H7 (cell line): ENCODE measurements around the gene SDC3. TPM values are rescaled to one million over a fixed set of nuclear protein-coding genes. Genes with fewer than 3 reads are reported as not detected.
A peak's percentile ranks its signal among the peaks of the same experiment; 100 is the strongest.
"Not testable (repeated sequence)": the region's sequence is repeated elsewhere in the genome, so short reads cannot be mapped to it uniquely, and the experiment has no call there.

Experiments used
- DNase-seq: peaks from one replicate; pipeline ENCODE4 v3.0.0; 2012
- H3K27me3 ChIP-seq: 2 replicates; pipeline ENCODE4 v1.6.0; 2011; ENCODE audit warnings: mild to moderate bottlenecking, low read length; ENCODE audit not compliant: control insufficient read depth, insufficient read depth
- H3K36me3 ChIP-seq: replicated peaks from 2 replicates; pipeline ENCODE4 v1.5.1; 2011; ENCODE audit warnings: low read length; ENCODE audit not compliant: control insufficient read depth, insufficient read depth
- H3K4me3 ChIP-seq: 2 replicates; pipeline ENCODE4 v1.5.1; 2011; ENCODE audit warnings: low read depth, mild to moderate bottlenecking, control low read depth, low read length, moderate library complexity; ENCODE audit not compliant: insufficient read depth
- total RNA-seq: library from RNA; depleted of rRNA; stranded (reverse); fragments of >200 nt; shearing (Covaris generic); gene quantifications from 2 replicates; pipeline ENCODE4 v1.2.3, GENCODE V29; 2014

Gene SDC3
- total RNA-seq, 1 experiment from 2014 or later: 38.0 TPM

DNA sequence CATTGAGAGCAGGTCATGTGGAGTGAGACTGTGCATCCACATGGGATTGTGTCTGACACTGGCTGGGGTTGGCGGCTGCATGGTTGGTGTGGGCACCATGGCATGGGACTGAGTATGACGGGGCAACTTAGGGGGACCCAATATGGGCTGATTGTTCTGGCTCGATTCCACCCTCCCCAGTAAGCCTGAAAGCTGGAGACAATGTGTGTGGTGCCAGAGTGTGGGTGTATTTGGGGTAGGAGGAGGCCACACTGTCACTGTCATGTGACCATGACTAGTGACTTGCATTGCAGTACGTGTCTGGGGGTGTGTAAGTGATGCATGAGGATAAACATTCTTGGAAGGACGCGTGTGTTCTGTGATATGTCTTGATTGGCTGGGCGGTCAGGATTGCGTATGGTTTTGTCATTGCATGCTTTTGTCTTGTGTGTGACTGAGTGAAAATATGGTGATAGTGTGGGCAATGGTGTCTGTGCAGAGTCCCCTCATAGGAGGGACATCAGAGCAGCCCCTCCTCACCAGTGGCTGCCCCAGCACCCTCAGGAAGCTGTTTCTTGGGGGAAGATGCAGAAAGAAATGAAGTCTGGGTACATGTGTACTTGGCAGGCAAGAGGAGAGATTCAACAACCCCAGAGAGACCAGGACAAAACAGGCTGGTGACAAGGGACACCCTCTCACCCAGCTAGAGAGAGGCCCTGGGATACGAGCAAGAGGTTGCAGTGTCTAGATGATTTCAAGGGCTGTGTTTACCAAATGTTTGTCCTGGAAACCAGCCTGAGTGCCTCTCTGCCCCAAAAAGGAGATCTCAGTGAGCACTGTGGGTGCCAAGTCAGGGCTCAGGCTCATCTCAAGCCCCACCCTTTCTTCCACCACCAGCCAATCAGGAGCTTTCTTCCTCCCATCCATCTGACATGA, 36.3 kb downstream of the SDC3 start:
- no peaks in the 10 kb centered on the region; the same call in 1 of the 2 replicates for H3K36me3 ChIP-seq
- DNase-seq: peak; percentile 90
- no peaks in the 10 kb centered on the region for H3K27me3 ChIP-seq
- no peak overlapping the region for H3K4me3 ChIP-seq

DNA sequence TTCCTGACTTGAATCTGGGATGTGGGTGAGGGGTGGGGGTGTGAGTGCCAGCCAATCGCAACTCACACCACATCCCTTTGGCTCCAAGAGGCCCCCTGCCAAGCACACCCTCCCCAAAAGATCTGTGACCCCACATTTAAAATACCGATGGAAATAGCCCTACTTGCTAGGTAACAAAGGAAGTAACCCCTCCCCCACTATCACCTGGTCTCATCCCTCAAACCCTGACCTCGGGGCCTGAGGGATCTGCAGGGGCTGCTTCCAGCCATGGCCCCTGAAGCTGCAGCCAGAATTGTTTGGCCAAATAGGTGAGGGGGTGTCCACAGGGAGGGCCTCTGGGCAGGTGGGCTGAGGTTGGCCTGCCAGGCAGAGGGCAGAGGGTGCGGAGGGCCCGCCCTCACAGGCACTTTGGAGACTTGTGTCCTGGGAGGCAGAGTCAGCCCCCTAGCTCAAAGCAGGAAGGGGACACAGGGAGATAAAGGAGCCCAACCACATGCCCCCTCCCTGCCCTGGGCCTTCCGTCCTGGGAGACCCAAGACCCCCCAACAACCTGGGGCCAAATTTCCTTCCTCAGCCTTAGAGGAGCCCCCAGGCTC, 37.2 kb downstream of the SDC3 start:
- no peaks in the 10 kb centered on the region; the same call in 1 of the 2 replicates for H3K36me3 ChIP-seq
- no peak overlapping the region for H3K4me3 ChIP-seq
- H3K27me3 ChIP-seq: no peaks in the 10 kb centered on the region
- DNase-seq: peak; percentile 83

DNA sequence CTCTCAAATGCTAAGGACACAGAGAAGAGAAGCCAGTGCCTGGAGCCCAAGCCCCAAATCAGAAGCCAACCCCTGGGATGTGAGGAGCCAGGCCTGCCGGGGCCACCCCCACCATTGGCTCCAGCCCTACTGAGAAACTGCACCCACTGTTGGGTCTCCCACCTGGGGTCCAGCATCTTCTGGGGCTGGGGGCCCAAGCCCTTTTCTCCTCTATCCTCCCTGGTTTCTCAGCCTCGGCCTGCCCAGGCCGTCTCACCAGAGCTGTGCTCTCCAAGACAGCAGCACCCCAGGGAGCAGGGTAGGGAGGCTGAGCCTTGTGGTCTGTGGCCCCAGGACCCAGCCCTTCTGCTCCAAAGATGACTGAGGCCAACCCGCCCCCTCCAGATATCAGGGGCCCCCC, 37.9 kb downstream of the SDC3 start:
- DNase-seq: no peak
- H3K27me3 ChIP-seq: no peaks in the 10 kb centered on the region
- H3K36me3 ChIP-seq: no peaks in the 10 kb centered on the region; the same call in 1 of the 2 replicates
- no peak overlapping the region for H3K4me3 ChIP-seq

DNA sequence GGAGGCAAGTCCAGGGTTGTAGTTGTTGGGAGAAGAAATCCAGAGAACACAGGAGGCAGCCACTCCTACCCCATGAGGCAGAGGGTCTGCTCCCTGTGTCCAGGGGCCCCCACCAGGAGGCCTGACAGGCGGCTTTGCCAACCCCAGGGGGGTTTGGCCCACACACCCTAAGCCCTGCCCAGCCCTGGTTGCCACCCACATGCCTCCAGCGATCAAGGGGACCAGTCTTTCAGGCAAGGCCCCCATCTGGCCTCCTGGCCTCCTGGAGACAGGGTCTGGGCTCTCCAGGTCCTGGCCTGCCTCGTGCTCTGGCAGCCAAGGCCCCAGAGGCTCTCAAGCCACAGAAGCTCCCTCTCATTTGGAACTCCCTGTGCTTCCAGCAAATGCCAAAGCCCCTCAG, 38.5 kb downstream of the SDC3 start:
- DNase-seq: no peak
- Histone ChIP-seq H3K27me3 (no peaks in the 10 kb centered on the region), H3K36me3 (no peaks in the 10 kb centered on the region; the same call in 1 of the 2 replicates), H3K4me3 (no peak overlapping the region)

GRCh38 chr1:30868833-30869435, 39.6 kb downstream of the SDC3 start:
- Histone ChIP-seq H3K4me3 (no peak overlapping the region), H3K36me3 (no peaks in the 10 kb centered on the region), H3K27me3 (no peaks in the 10 kb centered on the region)
- DNase-seq: no peak

- H3K27me3 ChIP-seq, H3K36me3 ChIP-seq, H3K4me3 ChIP-seq, DNase-seq: not testable (repeated sequence)
These were observed 40.5 kb downstream of the SDC3 start for GRCh38 chr1:30868057-30868456.

GRCh38 chr1:30867537-30867936, 41.0 kb downstream of the SDC3 start:
- no peaks in the 10 kb centered on the region for H3K27me3 ChIP-seq
- no peaks in the 10 kb centered on the region for H3K36me3 ChIP-seq
- DNase-seq: no peak
- no peak overlapping the region for H3K4me3 ChIP-seq

- H3K27me3 ChIP-seq: no peaks in the 10 kb centered on the region
- DNase-seq: no peak
- H3K4me3 ChIP-seq: no peak overlapping the region
- H3K36me3 ChIP-seq: no peaks in the 10 kb centered on the region
These were observed 42.0 kb downstream of the SDC3 start for GRCh38 chr1:30866594-30866993.

DNA sequence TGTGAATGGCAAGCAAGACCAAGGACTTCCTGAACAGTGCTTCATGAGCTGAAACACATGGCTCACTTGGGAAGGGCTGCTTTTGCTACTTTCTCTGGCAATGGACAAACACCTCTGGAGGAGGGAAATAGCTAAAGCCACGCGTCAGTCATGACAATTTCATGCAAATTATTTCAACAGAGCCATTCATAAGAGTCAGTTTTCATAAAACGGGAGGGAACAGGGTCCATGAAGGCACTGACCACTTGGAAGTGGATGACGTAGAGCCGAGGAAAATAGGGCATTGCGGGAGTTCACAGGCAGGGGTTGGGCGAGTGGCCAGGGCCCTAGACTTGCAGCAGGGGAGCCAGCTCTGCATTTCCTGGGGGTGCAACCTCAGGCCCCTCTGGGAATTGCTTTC, 43.9 kb downstream of the SDC3 start:
- Histone ChIP-seq H3K36me3 (no peaks in the 10 kb centered on the region), H3K4me3 (no peak overlapping the region), H3K27me3 (no peaks in the 10 kb centered on the region)
- DNase-seq: no peak

DNA sequence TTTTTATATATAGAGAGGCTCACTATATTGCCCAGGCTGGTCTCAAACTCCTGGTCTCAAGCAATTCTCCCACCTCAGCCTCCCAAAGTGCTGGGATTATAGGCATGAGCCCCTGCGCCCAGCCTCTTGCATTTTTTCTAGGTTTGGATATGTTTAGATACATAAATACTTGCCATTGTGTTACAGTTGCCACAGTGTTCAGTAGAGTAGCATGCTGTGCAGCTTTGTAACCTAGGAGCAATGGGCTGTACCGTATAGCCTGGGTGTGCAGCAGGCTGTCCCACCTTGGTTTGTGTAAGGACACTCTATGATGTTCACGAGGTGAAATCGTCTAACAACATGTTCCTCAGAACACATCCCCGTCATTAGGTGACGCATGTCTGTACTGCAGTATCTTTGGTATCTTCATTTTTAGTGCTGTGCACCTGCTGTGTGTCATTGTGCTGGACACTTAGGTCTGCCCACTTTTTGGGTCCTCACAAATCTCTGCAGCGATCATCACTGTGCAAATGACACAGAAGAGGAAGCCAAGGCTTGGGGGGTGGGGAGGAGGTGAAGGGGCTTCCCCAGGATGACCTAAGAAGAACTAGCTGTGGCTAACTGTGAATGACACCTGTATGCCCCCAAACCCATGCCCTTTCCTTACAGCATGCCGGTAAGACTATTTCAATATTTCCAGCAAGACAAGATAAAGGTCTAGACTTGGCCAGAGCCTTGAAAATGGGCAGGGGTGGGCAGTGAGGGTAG, 44.5 kb downstream of the SDC3 start:
- no peaks in the 10 kb centered on the region for H3K36me3 ChIP-seq
- no peaks in the 10 kb centered on the region for H3K27me3 ChIP-seq
- no peak overlapping the region for H3K4me3 ChIP-seq
- DNase-seq: no peak

DNA sequence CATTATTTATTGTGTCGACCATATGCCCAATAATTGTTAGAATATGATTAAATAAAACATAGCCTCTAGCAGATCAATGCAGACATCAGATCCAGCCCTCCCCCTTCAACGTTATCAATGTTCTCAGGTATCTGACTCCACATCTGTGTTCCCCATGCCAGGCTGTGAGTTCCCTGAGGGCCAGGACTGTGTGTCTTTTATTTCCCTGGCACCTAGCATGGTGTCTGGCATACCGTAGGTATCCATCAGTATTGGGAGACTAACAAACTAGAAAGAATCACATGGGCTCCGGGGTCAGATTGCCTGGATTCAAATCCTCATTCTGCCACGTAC, 48.3 kb downstream of the SDC3 start:
- H3K36me3 ChIP-seq: no peaks in the 10 kb centered on the region
- DNase-seq: no peak
- H3K27me3 ChIP-seq: no peaks in the 10 kb centered on the region; the same call in 1 of the 2 replicates
- no peak overlapping the region for H3K4me3 ChIP-seq

DNA sequence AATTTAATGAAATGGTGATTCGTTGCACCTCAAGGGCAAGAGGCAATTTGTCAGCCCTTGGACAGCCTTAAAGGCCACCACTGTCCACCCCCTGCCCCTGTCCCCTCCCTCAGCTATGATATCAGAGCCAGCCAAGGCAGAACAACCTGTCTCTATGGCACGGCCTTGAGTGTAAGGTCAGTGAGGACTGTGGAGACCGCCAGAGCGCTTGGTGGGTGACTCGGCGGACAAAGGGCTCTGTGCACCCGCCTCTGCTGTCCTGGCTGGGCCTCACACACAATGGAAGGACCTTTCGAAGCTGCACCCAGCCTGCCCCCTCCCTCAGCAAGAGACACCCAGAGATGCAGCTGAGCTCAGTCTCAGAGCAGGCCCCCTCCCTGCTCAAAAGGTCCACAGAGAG, 50.6 kb downstream of the SDC3 start:
- Histone ChIP-seq H3K27me3 (peaks cover 1% of the 10 kb centered on the region; the same call in 1 of the 2 replicates), H3K4me3 (no peak overlapping the region), H3K36me3 (no peaks in the 10 kb centered on the region)
- no peak for DNase-seq

DNA sequence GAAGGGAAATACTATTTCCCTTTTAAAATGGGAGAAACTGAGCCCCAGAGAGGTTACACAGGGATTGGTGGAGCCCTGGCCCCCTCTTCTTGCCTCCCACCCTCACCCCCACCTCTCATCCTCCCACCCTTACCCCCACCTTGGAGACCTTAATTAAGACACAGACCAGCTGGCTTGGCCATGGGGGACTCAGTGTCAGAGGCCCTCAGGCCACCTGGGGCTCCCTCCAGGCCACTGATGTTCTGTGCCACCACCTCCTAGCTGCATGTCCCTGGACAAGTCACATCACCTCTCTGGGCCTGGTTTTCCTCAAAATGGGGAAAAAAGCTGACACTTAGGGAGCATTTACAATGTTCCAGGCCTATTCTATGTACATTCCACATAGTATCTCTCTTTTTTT, 51.5 kb downstream of the SDC3 start:
- H3K27me3 ChIP-seq: peaks cover 1% of the 10 kb centered on the region; the same call in 1 of the 2 replicates

DNA sequence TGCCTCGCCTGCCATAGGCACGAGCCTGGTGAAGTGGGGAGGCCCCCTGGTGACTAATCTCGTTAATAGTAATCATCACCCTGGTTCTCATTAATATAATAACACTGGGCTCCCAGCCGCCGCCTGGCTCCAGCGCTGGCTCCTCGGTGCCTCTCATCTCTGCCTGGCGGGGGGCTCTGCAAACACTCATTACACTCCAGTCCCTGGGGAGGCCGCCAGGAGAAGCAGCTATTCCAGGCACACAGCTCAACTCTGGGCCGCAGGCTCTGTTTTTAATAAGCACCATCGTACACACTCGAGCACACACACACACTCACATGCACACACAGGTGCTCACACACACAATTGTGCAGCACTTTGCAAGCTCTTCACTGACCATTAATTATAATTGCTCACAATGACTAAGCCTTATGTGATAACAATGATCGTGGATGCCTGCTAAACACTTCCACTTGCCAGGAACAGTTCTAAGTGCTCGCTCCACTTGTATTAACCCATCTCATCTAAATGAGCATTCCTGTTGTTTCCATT, 52.2 kb downstream of the SDC3 start:
- Histone ChIP-seq H3K4me3 (no peak overlapping the region), H3K36me3 (no peaks in the 10 kb centered on the region), H3K27me3 (peaks cover 1% of the 10 kb centered on the region; the same call in 1 of the 2 replicates)
- peak; percentile 84 for DNase-seq

More for the DNA sequence above, 51.5 kb downstream of the SDC3 start:
- Histone ChIP-seq H3K4me3 (no peak overlapping the region), H3K36me3 (no peaks in the 10 kb centered on the region)
- no peak for DNase-seq
